ENCODE results near the gene ZNF8. TPM values are rescaled to one million over a fixed set of nuclear protein-coding genes. Genes with fewer than 3 reads are reported as not detected.
A peak's percentile ranks its signal among the peaks of the same experiment; 100 is the strongest.

The ZNF8 gene
- polyA plus RNA-seq, 4 donors, result 0.54 to 4.3 (median 1.5) TPM

- DNase-seq, result peak; percentile 75 to 82
- FAIRE-seq, result no peak
- Histone ChIP-seq H3K4me1 (ENCODE audit: control insufficient read depth in 3 of 3, insufficient read depth in 2 of 3, low read depth in 1 of 3, low read length in 2 of 3) (peaks cover 0 to 9% (median 0%) of the 10 kb centered on the region in 3 donors), H3K27ac (ENCODE audit: low read depth in 1 of 3, low read length in 2 of 3) (peak overlapping the region; percentile 71 to 92 (median 90)), H3K27me3 (ENCODE audit: control insufficient read depth in 3 of 3, insufficient read depth in 3 of 3, low read length in 3 of 3) (no peaks in the 10 kb centered on the region), H3K4me3 (ENCODE audit: low read depth in 1 of 3, low read length in 3 of 3) (peak overlapping the region; percentile 87 to 100 (median 92)), H3K36me3 (ENCODE audit: control insufficient read depth in 3 of 3, insufficient read depth in 2 of 3, low read depth in 1 of 3, low read length in 3 of 3) (peaks cover 0 to 33% (median 2%) of the 10 kb centered on the region in 3 donors), H3K9me3 (ENCODE audit: control insufficient read depth in 2 of 2, insufficient read depth in 1 of 2, low read depth in 1 of 2, low read length in 1 of 2) (peaks cover 0 to 28% of the 10 kb centered on the region in 2 donors)
- WGBS, 3 donors, result 4 to 10% (median 9%) methylated on average over 52 to 60 of the region's 60 CpGs
Observed at GRCh38 chr19:58279042-58279924, 528 bp downstream of the ZNF8 start.

DNA sequence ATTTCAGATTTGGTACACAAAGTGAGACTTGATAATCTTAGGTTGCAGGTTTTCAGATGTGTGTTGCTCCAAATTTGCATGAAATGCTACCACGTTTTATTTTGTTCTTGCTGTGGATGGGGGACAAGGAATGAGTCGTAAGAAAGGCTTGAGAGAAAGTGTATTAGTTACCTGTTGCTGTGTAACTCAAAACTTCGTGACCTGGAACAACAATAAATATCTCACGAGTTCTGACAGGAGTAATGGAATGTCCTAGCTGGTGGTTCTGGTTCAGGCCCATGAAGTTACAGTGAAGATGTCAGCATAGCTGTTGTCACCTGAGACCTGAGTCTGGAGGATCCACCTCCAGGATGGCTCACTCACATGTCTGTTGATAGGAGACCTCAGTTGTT, 1.2 kb downstream of the ZNF8 start:
- DNase-seq (no peak), FAIRE-seq (no peak)
- Histone ChIP-seq H3K4me3 (ENCODE audit: low read depth in 1 of 3, low read length in 3 of 3) (peak overlapping the region in 1 of 3 donors; percentile 100), H3K27ac (ENCODE audit: low read depth in 1 of 3, low read length in 2 of 3) (no peak overlapping the region), H3K27me3 (ENCODE audit: control insufficient read depth in 3 of 3, insufficient read depth in 3 of 3, low read length in 3 of 3) (no peaks in the 10 kb centered on the region), H3K9me3 (ENCODE audit: control insufficient read depth in 2 of 2, insufficient read depth in 1 of 2, low read depth in 1 of 2, low read length in 1 of 2) (peaks cover 0 to 27% of the 10 kb centered on the region in 2 donors), H3K4me1 (ENCODE audit: control insufficient read depth in 3 of 3, insufficient read depth in 2 of 3, low read depth in 1 of 3, low read length in 2 of 3) (peaks cover 0 to 9% (median 0%) of the 10 kb centered on the region in 3 donors), H3K36me3 (ENCODE audit: control insufficient read depth in 3 of 3, insufficient read depth in 2 of 3, low read depth in 1 of 3, low read length in 3 of 3) (peaks cover under 1 to 38% (median 2%) of the 10 kb centered on the region in 3 donors)
- WGBS, 3 donors, result 80 to 91% (median 90%) methylated on average over 4 of the region's 4 CpGs

- peaks cover 28 to 63% (median 29%) of the 10 kb centered on the region in 3 donors for H3K36me3 ChIP-seq (ENCODE audit: control insufficient read depth in 3 of 3, insufficient read depth in 2 of 3, low read depth in 1 of 3, low read length in 3 of 3)
- H3K9me3 ChIP-seq (ENCODE audit: control insufficient read depth in 2 of 2, insufficient read depth in 1 of 2, low read depth in 1 of 2, low read length in 1 of 2), result peaks cover 0 to 12% of the 10 kb centered on the region in 2 donors
- no peak overlapping the region for H3K4me3 ChIP-seq (ENCODE audit: low read depth in 1 of 3, low read length in 3 of 3)
- peaks cover 0 to 9% (median 0%) of the 10 kb centered on the region in 3 donors for H3K4me1 ChIP-seq (ENCODE audit: control insufficient read depth in 3 of 3, insufficient read depth in 2 of 3, low read depth in 1 of 3, low read length in 2 of 3)
- H3K27me3 ChIP-seq (ENCODE audit: control insufficient read depth in 3 of 3, insufficient read depth in 3 of 3, low read length in 3 of 3), result no peaks in the 10 kb centered on the region
- FAIRE-seq (no peak), DNase-seq (no peak)
- WGBS, 3 donors, result 94 to 95% (median 95%) methylated on average over 7 of the region's 7 CpGs
- no peak overlapping the region for H3K27ac ChIP-seq (ENCODE audit: low read depth in 1 of 3, low read length in 2 of 3)
Observed at GRCh38 chr19:58284199-58284598, 5.4 kb downstream of the ZNF8 start.

DNA sequence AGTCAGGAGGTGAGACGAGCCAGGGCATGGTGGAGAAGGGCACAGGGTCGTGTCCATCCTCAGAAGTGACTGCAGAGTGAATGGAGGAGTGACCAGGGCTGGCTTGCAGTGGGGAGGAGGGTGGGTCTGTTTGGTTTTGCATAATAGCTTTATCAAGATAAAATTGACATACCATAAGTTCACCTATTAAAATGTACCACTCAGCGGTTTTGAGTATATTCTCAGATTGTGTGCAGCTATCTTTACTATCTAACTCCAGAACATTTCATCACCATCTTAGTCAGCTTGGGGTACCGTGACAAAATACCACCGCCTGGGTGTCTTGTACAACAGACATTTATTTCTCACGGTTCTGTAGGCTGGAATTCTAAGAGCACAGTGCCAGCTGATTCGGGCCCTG, 13.2 kb downstream of the ZNF8 start:
- H3K9me3 ChIP-seq (ENCODE audit: control insufficient read depth in 2 of 2, insufficient read depth in 1 of 2, low read depth in 1 of 2, low read length in 1 of 2), result peaks cover 5 to 72% of the 10 kb centered on the region in 2 donors
- H3K27me3 ChIP-seq (ENCODE audit: control insufficient read depth in 3 of 3, insufficient read depth in 3 of 3, low read length in 3 of 3), result no peaks in the 10 kb centered on the region
- DNase-seq (no peak), FAIRE-seq (no peak)
- no peak overlapping the region for H3K27ac ChIP-seq (ENCODE audit: low read depth in 1 of 3, low read length in 2 of 3)
- no peak overlapping the region for H3K4me3 ChIP-seq (ENCODE audit: low read depth in 1 of 3, low read length in 3 of 3)
- 95 to 99% (median 97%) methylated on average over 7 of the region's 7 CpGs for WGBS, 3 donors
- no peaks in the 10 kb centered on the region for H3K4me1 ChIP-seq (ENCODE audit: control insufficient read depth in 3 of 3, insufficient read depth in 2 of 3, low read depth in 1 of 3, low read length in 2 of 3)
- peaks cover 29 to 83% (median 39%) of the 10 kb centered on the region in 3 donors for H3K36me3 ChIP-seq (ENCODE audit: control insufficient read depth in 3 of 3, insufficient read depth in 2 of 3, low read depth in 1 of 3, low read length in 3 of 3)

DNA sequence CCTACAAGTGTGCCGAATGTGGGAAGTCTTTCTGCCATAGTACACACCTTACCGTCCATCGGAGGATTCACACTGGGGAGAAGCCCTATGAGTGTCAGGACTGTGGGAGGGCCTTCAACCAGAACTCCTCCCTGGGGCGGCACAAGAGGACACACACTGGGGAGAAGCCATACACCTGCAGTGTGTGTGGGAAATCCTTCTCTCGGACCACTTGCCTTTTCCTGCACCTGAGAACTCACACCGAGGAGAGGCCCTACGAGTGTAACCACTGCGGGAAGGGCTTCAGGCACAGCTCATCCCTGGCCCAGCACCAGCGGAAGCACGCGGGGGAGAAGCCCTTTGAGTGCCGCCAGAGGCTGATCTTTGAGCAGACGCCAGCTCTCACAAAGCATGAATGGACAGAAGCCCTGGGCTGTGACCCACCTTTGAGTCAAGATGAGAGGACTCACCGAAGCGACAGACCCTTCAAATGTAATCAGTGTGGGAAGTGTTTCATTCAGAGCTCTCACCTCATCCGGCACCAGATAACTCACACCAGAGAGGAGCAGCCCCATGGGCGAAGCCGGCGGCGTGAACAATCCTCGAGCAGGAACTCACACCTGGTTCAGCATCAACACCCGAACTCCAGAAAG, 16.1 kb downstream of the ZNF8 start:
- no peak for DNase-seq
- 98 to 99% (median 99%) methylated on average over 22 of the region's 22 CpGs for WGBS, 3 donors
- Histone ChIP-seq H3K4me1 (ENCODE audit: control insufficient read depth in 3 of 3, insufficient read depth in 2 of 3, low read depth in 1 of 3, low read length in 2 of 3) (no peaks in the 10 kb centered on the region), H3K27me3 (ENCODE audit: control insufficient read depth in 3 of 3, insufficient read depth in 3 of 3, low read length in 3 of 3) (no peaks in the 10 kb centered on the region), H3K36me3 (ENCODE audit: control insufficient read depth in 3 of 3, insufficient read depth in 2 of 3, low read depth in 1 of 3, low read length in 3 of 3) (peaks cover 15 to 65% (median 29%) of the 10 kb centered on the region in 3 donors), H3K9me3 (ENCODE audit: control insufficient read depth in 2 of 2, insufficient read depth in 1 of 2, low read depth in 1 of 2, low read length in 1 of 2) (peaks cover 5 to 65% of the 10 kb centered on the region in 2 donors), H3K4me3 (ENCODE audit: low read depth in 1 of 3, low read length in 3 of 3) (no peak overlapping the region), H3K27ac (ENCODE audit: low read depth in 1 of 3, low read length in 2 of 3) (no peak overlapping the region)
- no peak for FAIRE-seq

- Histone ChIP-seq H3K27me3 (ENCODE audit: control insufficient read depth in 3 of 3, insufficient read depth in 3 of 3, low read length in 3 of 3) (no peaks in the 10 kb centered on the region), H3K36me3 (ENCODE audit: control insufficient read depth in 3 of 3, insufficient read depth in 2 of 3, low read depth in 1 of 3, low read length in 3 of 3) (peaks cover 20 to 67% (median 27%) of the 10 kb centered on the region in 3 donors), H3K27ac (ENCODE audit: low read depth in 1 of 3, low read length in 2 of 3) (no peak overlapping the region), H3K4me3 (ENCODE audit: low read depth in 1 of 3, low read length in 3 of 3) (no peak overlapping the region), H3K9me3 (ENCODE audit: control insufficient read depth in 2 of 2, insufficient read depth in 1 of 2, low read depth in 1 of 2, low read length in 1 of 2) (peaks cover 5 to 56% of the 10 kb centered on the region in 2 donors), H3K4me1 (ENCODE audit: control insufficient read depth in 3 of 3, insufficient read depth in 2 of 3, low read depth in 1 of 3, low read length in 2 of 3) (no peaks in the 10 kb centered on the region)
- DNase-seq (no peak), FAIRE-seq (no peak)
- 91 to 97% (median 93%) methylated on average over 7 of the region's 7 CpGs for WGBS, 3 donors
Observed at GRCh38 chr19:58296104-58296503, 17.3 kb downstream of the ZNF8 start.

- DNase-seq (no peak), FAIRE-seq (no peak)
- Histone ChIP-seq H3K27me3 (ENCODE audit: control insufficient read depth in 3 of 3, insufficient read depth in 3 of 3, low read length in 3 of 3) (no peaks in the 10 kb centered on the region), H3K4me1 (ENCODE audit: control insufficient read depth in 3 of 3, insufficient read depth in 2 of 3, low read depth in 1 of 3, low read length in 2 of 3) (peaks cover 0 to 5% (median 0%) of the 10 kb centered on the region in 3 donors), H3K9me3 (ENCODE audit: control insufficient read depth in 2 of 2, insufficient read depth in 1 of 2, low read depth in 1 of 2, low read length in 1 of 2) (peaks cover 2 to 14% of the 10 kb centered on the region in 2 donors), H3K27ac (ENCODE audit: low read depth in 1 of 3, low read length in 2 of 3) (no peak overlapping the region), H3K4me3 (ENCODE audit: low read depth in 1 of 3, low read length in 3 of 3) (no peak overlapping the region), H3K36me3 (ENCODE audit: control insufficient read depth in 3 of 3, insufficient read depth in 2 of 3, low read depth in 1 of 3, low read length in 3 of 3) (peaks cover 0 to 33% (median 5%) of the 10 kb centered on the region in 3 donors)
- 95 to 96% (median 96%) methylated on average over 7 of the region's 7 CpGs for WGBS, 3 donors
Observed at GRCh38 chr19:58300620-58301019, 21.9 kb downstream of the ZNF8 start.

DNA sequence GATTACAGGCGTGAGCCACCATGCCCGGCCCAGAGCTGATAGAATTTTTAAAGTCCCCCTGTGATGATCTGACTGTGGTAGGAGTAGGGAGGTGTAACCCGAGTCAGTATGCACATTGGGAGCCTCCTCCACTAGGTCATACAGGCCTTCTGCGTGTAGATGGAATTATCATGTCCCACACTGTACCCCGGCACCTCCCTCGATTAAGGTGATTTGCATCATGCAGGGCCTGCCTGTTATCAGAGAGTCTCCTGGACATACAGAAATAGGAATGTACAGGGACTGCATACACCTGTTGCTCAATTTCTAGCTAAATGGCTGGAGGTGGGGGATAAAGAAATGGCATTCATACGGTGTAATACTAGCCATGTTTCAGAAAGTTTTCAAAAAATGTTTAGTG, 25.5 kb downstream of the ZNF8 start:
- no peaks in the 10 kb centered on the region for H3K9me3 ChIP-seq (ENCODE audit: control insufficient read depth in 2 of 2, insufficient read depth in 1 of 2, low read depth in 1 of 2, low read length in 1 of 2)
- peaks cover 0 to 16% (median 7%) of the 10 kb centered on the region in 3 donors for H3K4me1 ChIP-seq (ENCODE audit: control insufficient read depth in 3 of 3, insufficient read depth in 2 of 3, low read depth in 1 of 3, low read length in 2 of 3)
- DNase-seq (no peak), FAIRE-seq (no peak)
- no peaks in the 10 kb centered on the region for H3K27me3 ChIP-seq (ENCODE audit: control insufficient read depth in 3 of 3, insufficient read depth in 3 of 3, low read length in 3 of 3)
- H3K36me3 ChIP-seq (ENCODE audit: control insufficient read depth in 3 of 3, insufficient read depth in 2 of 3, low read depth in 1 of 3, low read length in 3 of 3), result peaks cover 5 to 27% (median 11%) of the 10 kb centered on the region in 3 donors
- no peak overlapping the region for H3K27ac ChIP-seq (ENCODE audit: low read depth in 1 of 3, low read length in 2 of 3)
- WGBS, 3 donors, result 88 to 94% (median 92%) methylated on average over 7 of the region's 7 CpGs
- H3K4me3 ChIP-seq (ENCODE audit: low read depth in 1 of 3, low read length in 3 of 3), result peak overlapping the region in 1 of 3 donors; percentile 92

Measured in small intestine (tissue), 7 donors.